ENCODE measurements around the gene ARL14EP. TPM values are rescaled to one million over a fixed set of nuclear protein-coding genes. Genes with fewer than 3 reads are reported as not detected.

Gene ARL14EP
- polyA plus RNA-seq, 2 of the 4 experiments (the other 2 are of a cell fraction) = 17.7 to 58.2 TPM

GRCh38 chr11:30304620-30305019 lies 18.3 kb upstream of the ARL14EP start:
- POLR2A ChIA-PET = interaction anchor here (1.4 kb wide), 1 partner anchor 18 kb away, joined by 4 read pairs; the partner anchor contains the start of gene ARL14EP
- Histone ChIP-seq H3K4me1 (no peaks in the 10 kb centered on the region), H3K4me2 (no peak overlapping the region), H3K27ac (no peak overlapping the region), H3K9me3 (no peaks in the 10 kb centered on the region), H3K4me3 (no peak overlapping the region)
- no peak for DNase-seq (ENCODE audit: low read depth in 1 of 2, low spot score in 1 of 2)
- TF ChIP-seq NFE2L2 (conservative IDR thresholded peaks at IDR 0.05; ENCODE audit: low read length) (no peak), JUN (IDR thresholded peaks at IDR 0.05) (no peak), SREBF2 (IDR thresholded peaks at IDR 0.05) (no peak), CBX8 (IDR thresholded peaks at IDR 0.05) (no peak), ATOH8 (CRISPR knock-in tag; IDR thresholded peaks at IDR 0.05; ENCODE audit: low read depth) (no peak), KDM5A (IDR thresholded peaks at IDR 0.05) (no peak), EHMT2 (IDR thresholded peaks at IDR 0.05; ENCODE audit: low read depth) (no peak), RNF2 (IDR thresholded peaks at IDR 0.05; ENCODE audit: borderline replicate concordance, low read depth) (no peak), MAZ (IDR thresholded peaks at IDR 0.05; ENCODE audit: borderline replicate concordance, low read depth, low read length) (no peak), USF2 (IDR thresholded peaks at IDR 0.05) (no peak), CHD2 (IDR thresholded peaks at IDR 0.05; ENCODE audit: low read length, partially characterized antibody) (no peak), MYC (IDR thresholded peaks at IDR 0.05; ENCODE audit: borderline replicate concordance, low read length) (no peak), NPAS2 (CRISPR knock-in tag; IDR thresholded peaks at IDR 0.05; ENCODE audit: borderline replicate concordance) (no peak), EP300 (IDR thresholded peaks at IDR 0.05) (no peak), HMGXB4 (CRISPR knock-in tag; IDR thresholded peaks at IDR 0.05; ENCODE audit: borderline replicate concordance) (no peak), POLR2AphosphoS2 (conservative IDR thresholded peaks at IDR 0.05; ENCODE audit: low read length) (no peak), PBX3 (IDR thresholded peaks at IDR 0.05) (no peak)
- no peak for ATAC-seq
- FAIRE-seq = no peak
- WGBS (ENCODE audit: missing lambda C conversion rate) = 15% methylated on average over 1 of the region's 1 CpG
- CTCF ChIA-PET = no interaction called here

- ChIA-PET CTCF (interaction anchor here (0.9 kb wide), 1 partner anchor 16 kb away, joined by 3 read pairs; no protein-coding TSS in a partner anchor), POLR2A (interaction anchor here (1.0 kb wide), 1 partner anchor 12 kb away, joined by 3 read pairs; the partner anchor contains the start of gene ARL14EP)
- H3K9me3 ChIP-seq = 0 out of 3 replicates have a peak, but pooled peaks cover 5% of the 10 kb centered on the region
- no peak for FAIRE-seq
- no peak for DNase-seq (ENCODE audit: low read depth in 1 of 2, low spot score in 1 of 2)
- no peak for TF ChIP-seq SREBF2 (IDR thresholded peaks at IDR 0.05)
- no peak for TF ChIP-seq SMC3 (IDR thresholded peaks at IDR 0.05)
- TF ChIP-seq POLR2A (IDR thresholded peaks at IDR 0.05; ENCODE audit: low read length) = no peak
- no peak for TF ChIP-seq ZFP36 (IDR thresholded peaks at IDR 0.05; ENCODE audit: borderline replicate concordance, partially characterized antibody)
- TF ChIP-seq CHD2 (IDR thresholded peaks at IDR 0.05; ENCODE audit: low read length, partially characterized antibody) = no peak
- no peak for TF ChIP-seq HOXA7 (CRISPR knock-in tag; IDR thresholded peaks at IDR 0.05)
- TF ChIP-seq ESRRA (IDR thresholded peaks at IDR 0.05; ENCODE audit: borderline replicate concordance, low read length) = no peak
- TF ChIP-seq PHF8 (IDR thresholded peaks at IDR 0.05; ENCODE audit: borderline replicate concordance, low read depth) = no peak
- no peak for TF ChIP-seq CTCF (IDR thresholded peaks at IDR 0.05)
- TF ChIP-seq ZC3H11A (IDR thresholded peaks at IDR 0.05) = no peak
- TF ChIP-seq KDM5A (IDR thresholded peaks at IDR 0.05) = no peak
- TF ChIP-seq CHD4 (IDR thresholded peaks at IDR 0.05; ENCODE audit: borderline replicate concordance) = no peak
- no peak for TF ChIP-seq MAZ (IDR thresholded peaks at IDR 0.05; ENCODE audit: borderline replicate concordance, low read depth, low read length)
- TF ChIP-seq PBX3 (IDR thresholded peaks at IDR 0.05) = no peak
- no peak for TF ChIP-seq USF2 (IDR thresholded peaks at IDR 0.05)
- TF ChIP-seq HOXB13 (CRISPR knock-in tag; IDR thresholded peaks at IDR 0.05; ENCODE audit: low read depth) = no peak
- no peak for TF ChIP-seq EP300 (IDR thresholded peaks at IDR 0.05)
- no peak for TF ChIP-seq TFCP2L1 (CRISPR knock-in tag; IDR thresholded peaks at IDR 0.05)
- no peak for TF ChIP-seq JUNB (IDR thresholded peaks at IDR 0.05)
- no peak for ATAC-seq
- H3K27ac ChIP-seq = no peak overlapping the region
- H3K4me2 ChIP-seq = no peak overlapping the region
- 26% methylated on average over 1 of the region's 1 CpG for WGBS (ENCODE audit: missing lambda C conversion rate)
- H3K4me3 ChIP-seq = no peak overlapping the region
- no peaks in the 10 kb centered on the region for H3K4me1 ChIP-seq
These were observed 12.3 kb upstream of the ARL14EP start for GRCh38 chr11:30310623-30311022.
